BE2C (cell line): ENCODE results near the gene DHDH.
A peak's percentile ranks its signal among the peaks of the same experiment; 100 is the strongest.

ENCODE experiments used
- DNase-seq: peaks from one replicate; pipeline ENCODE4 v3.0.0-alpha.2; 2020
- H3K27me3 ChIP-seq: fragments of 250-450 bp; sonication (Bioruptor Pico); 2 replicates; pipeline ENCODE4 v1.5.1; 2020; ENCODE audit warnings: mild to moderate bottlenecking
- H3K36me3 ChIP-seq: fragments of 250-450 bp; sonication (Bioruptor Pico); 2 replicates; pipeline ENCODE4 v1.5.1; 2020; ENCODE audit warnings: mild to moderate bottlenecking
- H3K4me1 ChIP-seq: fragments of 250-450 bp; sonication (Bioruptor Pico); 2 replicates; pipeline ENCODE4 v1.5.1; 2020
- H3K4me3 ChIP-seq: 2 replicates; pipeline ENCODE4 v1.5.1; 2011; ENCODE audit warnings: low read depth, low read length
- H3K9me3 ChIP-seq: fragments of 250-450 bp; sonication (Bioruptor Pico); 2 replicates; pipeline ENCODE4 v1.5.1; 2020
- CTCF ChIP-seq: IDR thresholded peaks from 2 replicates; pipeline ENCODE4 v1.5.1; 2012; ENCODE audit warnings: mild to moderate bottlenecking, low read depth, low read length

DHDH gene

GRCh38 chr19:48963371-48964204 lies 30.1 kb downstream of the DHDH start:
- Histone ChIP-seq H3K4me1 (peaks cover 14% of the 10 kb centered on the region), H3K4me3 (no peak overlapping the region), H3K36me3 (peaks cover 27% of the 10 kb centered on the region), H3K9me3 (no peaks in the 10 kb centered on the region), H3K27me3 (no peaks in the 10 kb centered on the region)
- peak; percentile 56 for DNase-seq
- no peak for TF ChIP-seq CTCF

- no peak for DNase-seq
- peaks cover 36% of the 10 kb centered on the region for H3K36me3 ChIP-seq
- peaks cover 18% of the 10 kb centered on the region for H3K4me1 ChIP-seq
- peak overlapping the region; percentile 20; the same call in 1 of the 2 replicates for H3K4me3 ChIP-seq
- H3K9me3 ChIP-seq: no peaks in the 10 kb centered on the region
- no peak for TF ChIP-seq CTCF
- no peaks in the 10 kb centered on the region for H3K27me3 ChIP-seq
Measured at GRCh38 chr19:48964205-48965039, 30.9 kb downstream of the DHDH start.

- Histone ChIP-seq H3K36me3 (peaks cover 37% of the 10 kb centered on the region), H3K27me3 (no peaks in the 10 kb centered on the region), H3K9me3 (no peaks in the 10 kb centered on the region), H3K4me3 (peak within 1 kb of the TSS; percentile 79), H3K4me1 (peaks cover 22% of the 10 kb centered on the region)
- TF ChIP-seq CTCF: no peak
- peak; percentile 97 for DNase-seq
Measured at GRCh38 chr19:48965040-48965805, 31.7 kb downstream of the DHDH start, which contains the start of gene FTL. TSS of gene FTL (plus strand) at chr19:48965309. CDS start at chr19:48965508, 199 bp downstream.

- TF ChIP-seq CTCF: no peak
- peak overlapping the region; percentile 79 for H3K4me3 ChIP-seq
- peaks cover 37% of the 10 kb centered on the region for H3K36me3 ChIP-seq
- peak; percentile 92 for DNase-seq
- H3K9me3 ChIP-seq: no peaks in the 10 kb centered on the region
- H3K27me3 ChIP-seq: no peaks in the 10 kb centered on the region
- H3K4me1 ChIP-seq: peaks cover 27% of the 10 kb centered on the region
Measured at GRCh38 chr19:48965806-48966540, 32.5 kb downstream of the DHDH start.

- peak overlapping the region; percentile 79 for H3K4me3 ChIP-seq
- H3K36me3 ChIP-seq: peaks cover 37% of the 10 kb centered on the region
- no peak for TF ChIP-seq CTCF
- no peaks in the 10 kb centered on the region for H3K27me3 ChIP-seq
- H3K9me3 ChIP-seq: no peaks in the 10 kb centered on the region
- no peak for DNase-seq
- peaks cover 27% of the 10 kb centered on the region for H3K4me1 ChIP-seq
Measured at GRCh38 chr19:48966541-48967345, 33.2 kb downstream of the DHDH start.
